ENCODE results near the gene RFNG. TPM values are rescaled to one million over a fixed set of nuclear protein-coding genes. Genes with fewer than 3 reads are reported as not detected.

RFNG gene
- total RNA-seq, 1 experiment from 2014 or later = 52.0 TPM

DNA sequence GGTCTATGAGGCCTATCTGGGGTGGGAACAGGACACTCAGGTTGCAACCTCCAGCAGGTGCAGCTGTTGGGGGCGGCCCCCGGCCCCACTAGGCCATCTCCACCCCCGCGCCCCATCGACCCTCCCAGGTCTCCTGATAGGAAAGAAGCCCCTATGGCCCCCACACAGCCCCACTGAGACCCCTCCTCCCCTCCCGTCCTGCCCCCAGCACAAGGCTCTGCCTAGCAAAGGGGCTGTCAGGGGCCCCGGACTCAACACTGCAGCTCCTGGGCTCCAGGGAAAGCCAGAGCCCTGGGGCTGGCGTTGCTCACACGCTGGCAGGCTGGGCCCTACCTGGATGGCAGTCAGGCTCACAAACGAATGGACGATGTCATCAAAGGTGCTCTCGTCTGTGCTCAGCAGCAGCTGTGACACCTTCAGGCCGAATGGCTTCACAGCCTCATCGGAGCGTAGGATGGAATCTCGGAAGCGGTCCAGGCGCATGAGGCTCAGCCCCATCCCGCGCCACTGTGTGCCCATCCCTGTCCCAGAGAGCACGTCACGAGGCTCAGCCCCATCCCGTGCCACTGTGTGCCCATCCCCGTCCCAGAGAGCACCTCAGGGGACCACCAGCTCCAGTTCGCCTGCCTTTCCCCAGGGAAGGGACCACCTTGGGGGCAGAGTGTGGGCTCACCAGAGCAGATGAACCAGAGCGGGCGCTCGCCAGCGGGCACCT, 39.1 kb upstream of the RFNG start:
- CTCF ChIA-PET = no interaction called here
- peaks cover 92% of the 10 kb centered on the region for H3K79me2 ChIP-seq (ENCODE audit: insufficient read depth, low read length)
- ATAC-seq = no peak
- peaks cover 0 to under 1% of the 10 kb centered on the region in 2 experiments; a peak in 1 of 4 replicates for H3K4me1 ChIP-seq (ENCODE audit: control insufficient read depth in 1 of 2, insufficient read depth in 2 of 2, low read length in 2 of 2)
- intact Hi-C loops (cut with micrococcal nuclease) = no loop called here
- POLR2A ChIA-PET = no interaction called here
- H3K4me3 ChIP-seq (replicated peaks in 1 of 2; ENCODE audit: low read depth in 1 of 2, low read length in 2 of 2) = no peak overlapping the region
- H3K27ac ChIP-seq (ENCODE audit: low read depth, low read length) = no peak overlapping the region
- H3K27me3 ChIP-seq (ENCODE audit: insufficient read depth, low read length) = no peaks in the 10 kb centered on the region
- peaks cover 86 to 96% of the 10 kb centered on the region in 2 experiments for H3K36me3 ChIP-seq (ENCODE audit: control insufficient read depth in 1 of 2, insufficient read depth in 2 of 2, low read length in 2 of 2)
- BruUV-seq (replicated peaks) = no TSS peak
- H4K20me1 ChIP-seq (ENCODE audit: insufficient read depth) = peaks cover 9% of the 10 kb centered on the region; the same call in 1 of the 2 replicates
- TF ChIP-seq MAX (IDR thresholded peaks at IDR 0.05) = no peak
- TF ChIP-seq ZNF274 (IDR thresholded peaks at IDR 0.05; ENCODE audit: low read depth, low read length) = no peak
- no peak for TF ChIP-seq POLR2A (IDR thresholded peaks at IDR 0.05; ENCODE audit: borderline replicate concordance, extremely low read depth, insufficient read depth, insufficient read length)
- no peak for TF ChIP-seq YY1 (IDR thresholded peaks at IDR 0.05; ENCODE audit: extremely low read depth, insufficient replicate concordance, low read depth, low read length)
- TF ChIP-seq CTCF (IDR thresholded peaks at IDR 0.05 in 2 of 3, conservative IDR thresholded peaks at IDR 0.05 in 1 of 3; ENCODE audit: borderline replicate concordance in 1 of 3, insufficient read depth in 1 of 3, low read depth in 2 of 3, low read length in 2 of 3) = no peak
- no peak for TF ChIP-seq EGR1 (IDR thresholded peaks at IDR 0.05; ENCODE audit: low read depth)
- no peak for TF ChIP-seq ELF1 (IDR thresholded peaks at IDR 0.05; ENCODE audit: borderline replicate concordance, low read depth)
- TF ChIP-seq EZH2phosphoT487 (IDR thresholded peaks at IDR 0.05; ENCODE audit: borderline replicate concordance) = no peak
- TF ChIP-seq SIN3A (IDR thresholded peaks at IDR 0.05; ENCODE audit: low read depth) = no peak
- no peak for TF ChIP-seq SP1 (IDR thresholded peaks at IDR 0.05; ENCODE audit: low read depth)
- no peak for TF ChIP-seq ZFX (IDR thresholded peaks at IDR 0.05)
- TF ChIP-seq EZH2 (IDR thresholded peaks at IDR 0.05) = no peak
- TF ChIP-seq, protein P1, sequence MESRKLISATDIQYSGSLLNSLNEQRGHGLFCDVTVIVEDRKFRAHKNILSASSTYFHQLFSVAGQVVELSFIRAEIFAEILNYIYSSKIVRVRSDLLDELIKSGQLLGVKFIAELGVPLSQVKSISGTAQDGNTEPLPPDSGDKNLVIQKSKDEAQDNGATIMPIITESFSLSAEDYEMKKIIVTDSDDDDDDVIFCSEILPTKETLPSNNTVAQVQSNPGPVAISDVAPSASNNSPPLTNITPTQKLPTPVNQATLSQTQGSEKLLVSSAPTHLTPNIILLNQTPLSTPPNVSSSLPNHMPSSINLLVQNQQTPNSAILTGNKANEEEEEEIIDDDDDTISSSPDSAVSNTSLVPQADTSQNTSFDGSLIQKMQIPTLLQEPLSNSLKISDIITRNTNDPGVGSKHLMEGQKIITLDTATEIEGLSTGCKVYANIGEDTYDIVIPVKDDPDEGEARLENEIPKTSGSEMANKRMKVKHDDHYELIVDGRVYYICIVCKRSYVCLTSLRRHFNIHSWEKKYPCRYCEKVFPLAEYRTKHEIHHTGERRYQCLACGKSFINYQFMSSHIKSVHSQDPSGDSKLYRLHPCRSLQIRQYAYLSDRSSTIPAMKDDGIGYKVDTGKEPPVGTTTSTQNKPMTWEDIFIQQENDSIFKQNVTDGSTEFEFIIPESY (IDR thresholded peaks at IDR 0.05; ENCODE audit: extremely low read depth, insufficient replicate concordance, low read length) = no peak
- TF ChIP-seq TCF7L2 (IDR thresholded peaks at IDR 0.05; ENCODE audit: borderline replicate concordance, extremely low read depth, insufficient read depth, insufficient read length) = no peak
- TF ChIP-seq CBX3 (IDR thresholded peaks at IDR 0.05; ENCODE audit: low read depth) = no peak
- no peak for TF ChIP-seq SRF (IDR thresholded peaks at IDR 0.05; ENCODE audit: low read depth)
- no peak for TF ChIP-seq RAD21 (IDR thresholded peaks at IDR 0.05; ENCODE audit: low read depth)
- no peak for TF ChIP-seq POLR2AphosphoS5 (IDR thresholded peaks at IDR 0.05; ENCODE audit: low read depth, low read length)
- no peak for TF ChIP-seq ATF3 (IDR thresholded peaks at IDR 0.05)
- no peak for TF ChIP-seq CEBPB (IDR thresholded peaks at IDR 0.05; ENCODE audit: low read depth)
- no peak overlapping the region for H3K4me2 ChIP-seq (ENCODE audit: low read length)
- no peak for DNase-seq (ENCODE audit: low read depth, low spot score)
- no peak overlapping the region for H3K9ac ChIP-seq (ENCODE audit: low read length)
- no peaks in the 10 kb centered on the region for H3K9me2 ChIP-seq (ENCODE audit: insufficient read depth)
- no peak overlapping the region for H2AFZ ChIP-seq (ENCODE audit: low read depth, low read length, poor library complexity, severe bottlenecking)
- H3K9me3 ChIP-seq (ENCODE audit: control insufficient read depth in 1 of 2, insufficient read depth in 1 of 2, low read depth in 1 of 2, low read length in 2 of 2) = no peaks in the 10 kb centered on the region
- RAD21 ChIA-PET (ENCODE audit: low non-redundant PET in 1 of 2, low total read pairs in 2 of 2, uncharacterized antibody in 2 of 2, unreplicated experiment in 2 of 2) = no interaction called here
